Breast epithelium (tissue), 3 donors: ENCODE results near the gene EPS8L1.

Source experiments
- POLR2A ChIP-seq: fragments of 450-650 bp; IDR thresholded peaks from one replicate; pipeline ENCODE4 v1.6.1; 2016; ENCODE audit warnings: antibody characterized with exemption, mild to moderate bottlenecking, moderate library complexity
- TF ChIP-seq, protein P1 (sequence below), 3 donors: fragments of 450-650 bp; IDR thresholded peaks; one replicate each; pipeline ENCODE4 v1.5.1; 2016 to 2017; ENCODE audit warnings: antibody characterized with exemption in 3 of 3, mild to moderate bottlenecking in 3 of 3, moderate library complexity in 3 of 3

- TF ChIP-seq, protein P1, sequence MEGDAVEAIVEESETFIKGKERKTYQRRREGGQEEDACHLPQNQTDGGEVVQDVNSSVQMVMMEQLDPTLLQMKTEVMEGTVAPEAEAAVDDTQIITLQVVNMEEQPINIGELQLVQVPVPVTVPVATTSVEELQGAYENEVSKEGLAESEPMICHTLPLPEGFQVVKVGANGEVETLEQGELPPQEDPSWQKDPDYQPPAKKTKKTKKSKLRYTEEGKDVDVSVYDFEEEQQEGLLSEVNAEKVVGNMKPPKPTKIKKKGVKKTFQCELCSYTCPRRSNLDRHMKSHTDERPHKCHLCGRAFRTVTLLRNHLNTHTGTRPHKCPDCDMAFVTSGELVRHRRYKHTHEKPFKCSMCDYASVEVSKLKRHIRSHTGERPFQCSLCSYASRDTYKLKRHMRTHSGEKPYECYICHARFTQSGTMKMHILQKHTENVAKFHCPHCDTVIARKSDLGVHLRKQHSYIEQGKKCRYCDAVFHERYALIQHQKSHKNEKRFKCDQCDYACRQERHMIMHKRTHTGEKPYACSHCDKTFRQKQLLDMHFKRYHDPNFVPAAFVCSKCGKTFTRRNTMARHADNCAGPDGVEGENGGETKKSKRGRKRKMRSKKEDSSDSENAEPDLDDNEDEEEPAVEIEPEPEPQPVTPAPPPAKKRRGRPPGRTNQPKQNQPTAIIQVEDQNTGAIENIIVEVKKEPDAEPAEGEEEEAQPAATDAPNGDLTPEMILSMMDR (IDR thresholded peaks at IDR 0.05), result no peak
- TF ChIP-seq POLR2A, result no peak
Measured at GRCh38 chr19:55082020-55082851, 6.6 kb downstream of the EPS8L1 start.
